Measurements from ENCODE around the gene AP1M1. TPM values are rescaled to one million over a fixed set of nuclear protein-coding genes. Genes with fewer than 3 reads are reported as not detected.

Gene AP1M1
- total RNA-seq, 1 donor from 2014 or later: 85.5 TPM

- H3K9me3 Mint-ChIP-seq (ENCODE audit: unreplicated experiment): no peaks in the 10 kb centered on the region
- H3K4me1 Mint-ChIP-seq (ENCODE audit: unreplicated experiment): peaks cover 26% of the 10 kb centered on the region
- no peaks in the 10 kb centered on the region for H3K36me3 Mint-ChIP-seq (ENCODE audit: unreplicated experiment)
- no peak for TF ChIP-seq CTCF (IDR thresholded peaks at IDR 0.05)
- DNase-seq (ENCODE audit: extremely low spot score, unreplicated experiment): no peak
- no peak overlapping the region for H3K4me3 Mint-ChIP-seq (ENCODE audit: unreplicated experiment)
- H3K27ac Mint-ChIP-seq (ENCODE audit: unreplicated experiment): no peak overlapping the region
- H3K27me3 Mint-ChIP-seq (ENCODE audit: unreplicated experiment): peaks cover 36% of the 10 kb centered on the region
These were observed 91.9 kb downstream of the AP1M1 start for GRCh38 chr19:16289594-16289993.

- H3K9me3 Mint-ChIP-seq (ENCODE audit: unreplicated experiment): no peaks in the 10 kb centered on the region
- no peak overlapping the region for H3K27ac Mint-ChIP-seq (ENCODE audit: unreplicated experiment)
- H3K27me3 Mint-ChIP-seq (ENCODE audit: unreplicated experiment): peaks cover 29% of the 10 kb centered on the region
- no peak overlapping the region for H3K4me3 Mint-ChIP-seq (ENCODE audit: unreplicated experiment)
- TF ChIP-seq CTCF (IDR thresholded peaks at IDR 0.05): no peak
- peaks cover 26% of the 10 kb centered on the region for H3K4me1 Mint-ChIP-seq (ENCODE audit: unreplicated experiment)
- no peak for DNase-seq (ENCODE audit: extremely low spot score, unreplicated experiment)
- H3K36me3 Mint-ChIP-seq (ENCODE audit: unreplicated experiment): no peaks in the 10 kb centered on the region
These were observed 93.0 kb downstream of the AP1M1 start for GRCh38 chr19:16290692-16291091.

- Mint-ChIP-seq H3K9me3 (ENCODE audit: unreplicated experiment) (no peaks in the 10 kb centered on the region), H3K27me3 (ENCODE audit: unreplicated experiment) (peaks cover 13% of the 10 kb centered on the region), H3K4me3 (ENCODE audit: unreplicated experiment) (peak overlapping the region; percentile 53), H3K36me3 (ENCODE audit: unreplicated experiment) (no peaks in the 10 kb centered on the region), H3K4me1 (ENCODE audit: unreplicated experiment) (peaks cover 14% of the 10 kb centered on the region), H3K27ac (ENCODE audit: unreplicated experiment) (peak overlapping the region; percentile 86)
- DNase-seq (ENCODE audit: extremely low spot score, unreplicated experiment): no peak
- no peak for TF ChIP-seq CTCF (IDR thresholded peaks at IDR 0.05)
These were observed 95.7 kb downstream of the AP1M1 start for GRCh38 chr19:16293118-16294091.

GRCh38 chr19:16295057-16295456 is 97.3 kb downstream of the AP1M1 start:
- no peak for DNase-seq (ENCODE audit: extremely low spot score, unreplicated experiment)
- no peaks in the 10 kb centered on the region for H3K36me3 Mint-ChIP-seq (ENCODE audit: unreplicated experiment)
- no peak overlapping the region for H3K27ac Mint-ChIP-seq (ENCODE audit: unreplicated experiment)
- H3K4me3 Mint-ChIP-seq (ENCODE audit: unreplicated experiment): no peak overlapping the region
- no peak for TF ChIP-seq CTCF (IDR thresholded peaks at IDR 0.05)
- peaks cover 14% of the 10 kb centered on the region for H3K4me1 Mint-ChIP-seq (ENCODE audit: unreplicated experiment)
- peaks cover 7% of the 10 kb centered on the region for H3K27me3 Mint-ChIP-seq (ENCODE audit: unreplicated experiment)
- H3K9me3 Mint-ChIP-seq (ENCODE audit: unreplicated experiment): no peaks in the 10 kb centered on the region

Other genes starting within 250 kb of the AP1M1 start
- gene OR10H4, start 248.9 kb upstream of the AP1M1 start, total RNA-seq: not detected in 2 replicates
- 663 and 687 TPM in 2 replicates for gene TPM4, start 121.4 kb upstream of the AP1M1 start, total RNA-seq
- gene RAB8A, start 86.0 kb upstream of the AP1M1 start, total RNA-seq: 55.9 and 61.1 TPM in 2 replicates
- not detected in 2 replicates for gene HSH2D, start 54.2 kb upstream of the AP1M1 start, total RNA-seq
- not detected in 2 replicates for gene CIB3, start 24.4 kb upstream of the AP1M1 start, total RNA-seq
- gene FAM32A, start 12.5 kb upstream of the AP1M1 start, total RNA-seq: 78.8 and 80.2 TPM in 2 replicates
- gene KLF2, start 126.9 kb downstream of the AP1M1 start, total RNA-seq: 41.4 and 55.5 TPM in 2 replicates

All from osteocyte (in vitro differentiated cells).